GM10266 (cell line): ENCODE measurements around the gene MTHFD2.
A peak's percentile ranks its signal among the peaks of the same experiment; 100 is the strongest.

Experiments
- DNase-seq: peaks from one replicate; pipeline ENCODE4 v3.0.0; 2012; ENCODE audit errors: extremely low spot score
- TF ChIP-seq, protein P1 (sequence below): IDR thresholded peaks from 2 replicates; pipeline ENCODE4 v1.5.1; 2012; ENCODE audit warnings: mild to moderate bottlenecking, low read depth; ENCODE audit not compliant: control insufficient read depth, insufficient read depth; ENCODE audit errors: missing control alignments

MTHFD2 gene

DNA sequence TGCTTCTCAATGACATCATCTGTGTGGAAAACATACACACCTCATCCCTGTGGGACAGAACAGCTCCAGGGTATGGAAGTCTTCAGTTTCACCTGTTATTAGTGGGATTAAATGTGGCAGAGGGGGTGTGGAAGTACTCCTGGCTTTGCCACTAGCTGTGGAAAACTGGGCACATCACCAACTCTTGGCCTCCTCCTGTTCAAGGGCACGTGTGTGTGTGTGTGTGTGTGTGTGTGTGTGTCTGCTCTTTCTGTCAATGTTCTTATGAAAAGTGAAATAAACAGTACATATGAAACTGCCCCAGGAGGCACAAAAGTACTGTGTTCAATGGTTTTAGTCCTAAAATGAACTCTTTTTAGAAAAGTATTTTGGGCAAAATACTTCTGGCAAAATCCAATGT, 65.9 kb downstream of the MTHFD2 start:
- no peak for DNase-seq
- TF ChIP-seq, protein P1, sequence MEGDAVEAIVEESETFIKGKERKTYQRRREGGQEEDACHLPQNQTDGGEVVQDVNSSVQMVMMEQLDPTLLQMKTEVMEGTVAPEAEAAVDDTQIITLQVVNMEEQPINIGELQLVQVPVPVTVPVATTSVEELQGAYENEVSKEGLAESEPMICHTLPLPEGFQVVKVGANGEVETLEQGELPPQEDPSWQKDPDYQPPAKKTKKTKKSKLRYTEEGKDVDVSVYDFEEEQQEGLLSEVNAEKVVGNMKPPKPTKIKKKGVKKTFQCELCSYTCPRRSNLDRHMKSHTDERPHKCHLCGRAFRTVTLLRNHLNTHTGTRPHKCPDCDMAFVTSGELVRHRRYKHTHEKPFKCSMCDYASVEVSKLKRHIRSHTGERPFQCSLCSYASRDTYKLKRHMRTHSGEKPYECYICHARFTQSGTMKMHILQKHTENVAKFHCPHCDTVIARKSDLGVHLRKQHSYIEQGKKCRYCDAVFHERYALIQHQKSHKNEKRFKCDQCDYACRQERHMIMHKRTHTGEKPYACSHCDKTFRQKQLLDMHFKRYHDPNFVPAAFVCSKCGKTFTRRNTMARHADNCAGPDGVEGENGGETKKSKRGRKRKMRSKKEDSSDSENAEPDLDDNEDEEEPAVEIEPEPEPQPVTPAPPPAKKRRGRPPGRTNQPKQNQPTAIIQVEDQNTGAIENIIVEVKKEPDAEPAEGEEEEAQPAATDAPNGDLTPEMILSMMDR, result no peak

DNA sequence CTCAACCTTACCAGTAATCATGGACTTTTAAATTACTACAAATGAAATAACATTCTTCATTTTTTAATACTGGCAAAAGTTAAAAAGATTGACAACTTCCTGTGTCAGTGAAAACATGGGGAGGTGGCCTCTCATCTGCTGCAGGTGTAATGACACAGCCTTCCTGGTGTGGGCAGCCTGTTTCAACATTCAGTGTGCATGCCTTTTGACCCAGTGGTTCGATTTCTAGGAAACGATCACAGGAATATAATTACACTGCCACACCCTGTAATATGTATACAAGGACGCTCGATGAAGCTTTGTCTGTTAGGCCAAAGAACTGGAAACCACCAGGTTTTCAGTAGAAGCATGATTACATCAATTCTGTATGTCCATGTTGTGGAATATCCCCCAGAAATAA, 68.7 kb downstream of the MTHFD2 start:
- DNase-seq, result peak; percentile 44
- TF ChIP-seq, protein P1, result peak; percentile 40
